ENCODE data around the gene EPB41. TPM values are rescaled to one million over a fixed set of nuclear protein-coding genes. Genes with fewer than 3 reads are reported as not detected.

EPB41 gene
- total and polyA plus RNA-seq, 2 of the 4 experiments (the other 2 are of a cell fraction) = 4.6 to 10.0 TPM

DNA sequence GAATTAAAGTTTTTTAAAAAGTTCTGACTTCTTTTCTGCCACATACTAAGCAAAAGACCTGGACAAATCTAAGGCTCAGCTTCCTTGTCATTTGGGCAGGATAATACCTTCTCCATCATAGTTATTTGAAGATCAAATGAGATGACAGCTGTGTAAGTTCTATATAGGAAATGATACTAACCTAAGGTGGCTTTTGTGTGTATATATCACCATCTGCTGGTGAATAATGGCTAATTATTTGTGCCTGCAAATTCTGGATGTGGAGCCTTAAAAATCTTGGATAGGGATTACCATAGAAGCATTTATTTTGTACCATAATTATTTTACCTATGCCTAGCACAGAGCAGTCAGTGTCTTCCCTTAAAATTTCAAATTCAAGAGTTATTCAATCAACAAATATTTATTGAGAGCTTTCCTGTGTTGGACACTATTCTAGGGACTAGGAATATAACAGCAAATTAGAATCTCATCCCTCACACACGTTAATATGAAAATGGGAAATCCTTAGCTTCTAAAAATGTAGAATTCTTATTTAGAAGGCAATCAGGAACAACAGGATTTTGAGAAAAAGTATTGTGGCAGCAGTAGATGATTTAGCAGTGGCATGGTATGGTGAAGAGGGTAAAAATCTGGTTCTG is 119.6 kb downstream of the EPB41 start:
- in situ Hi-C loops (cut with MboI; ENCODE audit: low sequenced_read_pairs) (loop anchor here (5.0 to 10.0 kb wide), 2 partner anchors 152 to 249 kb away; no protein-coding TSS in a partner anchor), dilution Hi-C loops (cut with HindIII; ENCODE audit: low sequenced_read_pairs, unreplicated experiment) (no loop called here), intact Hi-C loops (cut with micrococcal nuclease) (loop anchor here (1.0 to 10.0 kb wide), 4 partner anchors 152 to 389 kb away; partner anchors contain the start of genes RNU11 and TAF12)
- Histone ChIP-seq H3K27ac (ENCODE audit: insufficient read depth, low read length) (no peak overlapping the region), H4K91ac (ENCODE audit: insufficient read depth, low read depth, low read length) (no peak overlapping the region), H2AK9ac (replicated peaks; ENCODE audit: low read depth, low read length, poor library complexity) (no peak overlapping the region), H2AFZ (replicated peaks; ENCODE audit: low read length, poor library complexity) (no peak overlapping the region), H2BK15ac (ENCODE audit: low read depth, low read length) (no peak overlapping the region), H2BK5ac (ENCODE audit: low read depth, low read length, poor library complexity, severe bottlenecking) (no peak overlapping the region), H3K4me1 (ENCODE audit: control insufficient read depth, insufficient read depth, low read length) (no peaks in the 10 kb centered on the region), H3K79me1 (ENCODE audit: low read depth in 1 of 2, low read length in 2 of 2) (no peaks in the 10 kb centered on the region), H3K9ac (ENCODE audit: low read depth, low read length) (no peak overlapping the region), H3K14ac (replicated peaks; ENCODE audit: low read depth, low read length) (no peak overlapping the region), H3K36me3 (ENCODE audit: control insufficient read depth, insufficient read depth, low read length) (no peaks in the 10 kb centered on the region), H3K4me2 (ENCODE audit: low read depth, low read length) (no peak overlapping the region), H3K4me3 (ENCODE audit: insufficient read depth, low read depth, low read length) (no peak overlapping the region), H3K9me1 (ENCODE audit: insufficient read depth, low read length) (no peaks in the 10 kb centered on the region), H3K18ac (ENCODE audit: low read depth, low read length) (no peak overlapping the region), H2BK120ac (ENCODE audit: low read depth, low read length) (no peak overlapping the region), H2BK20ac (ENCODE audit: low read depth, low read length) (no peak overlapping the region), H4K8ac (ENCODE audit: low read depth in 2 of 2, low read length in 2 of 2) (no peak overlapping the region), H3K9me3 (ENCODE audit: control insufficient read depth, insufficient read depth, low read length) (no peaks in the 10 kb centered on the region), H3K56ac (ENCODE audit: extremely low read depth, insufficient read depth, low read length) (no peak overlapping the region), H3K4ac (ENCODE audit: low read depth, low read length) (no peak overlapping the region), H4K20me1 (ENCODE audit: insufficient read depth, low read length) (no peaks in the 10 kb centered on the region), H2AK5ac (ENCODE audit: low read depth, low read length) (no peak overlapping the region), H3K23ac (ENCODE audit: low read depth, low read length) (no peak overlapping the region), H4K5ac (ENCODE audit: low read depth, low read length) (no peak overlapping the region), H3K27me3 (ENCODE audit: control insufficient read depth, insufficient read depth, low read length) (no peaks in the 10 kb centered on the region)
- POLR2A ChIA-PET (ENCODE audit: unreplicated experiment) = no interaction called here
- DNase-seq = peak; percentile 56
- WGBS, 2 experiments (ENCODE audit: extremely low coverage in 2 of 2, insufficient read length in 1 of 2) = no CpG with 5 or more reads among the region's 1 CpG
- peak; percentile 78 for ATAC-seq (ENCODE audit: low read depth)
- CTCF ChIA-PET = interaction anchor here (0.5 to 9.1 kb wide), 10 partner anchors 10 to 169 kb away, joined by 3 to 133 read pairs (median 6); no protein-coding TSS in a partner anchor
- no TSS peak for BruUV-seq (replicated peaks)
- TF ChIP-seq, protein P1, sequence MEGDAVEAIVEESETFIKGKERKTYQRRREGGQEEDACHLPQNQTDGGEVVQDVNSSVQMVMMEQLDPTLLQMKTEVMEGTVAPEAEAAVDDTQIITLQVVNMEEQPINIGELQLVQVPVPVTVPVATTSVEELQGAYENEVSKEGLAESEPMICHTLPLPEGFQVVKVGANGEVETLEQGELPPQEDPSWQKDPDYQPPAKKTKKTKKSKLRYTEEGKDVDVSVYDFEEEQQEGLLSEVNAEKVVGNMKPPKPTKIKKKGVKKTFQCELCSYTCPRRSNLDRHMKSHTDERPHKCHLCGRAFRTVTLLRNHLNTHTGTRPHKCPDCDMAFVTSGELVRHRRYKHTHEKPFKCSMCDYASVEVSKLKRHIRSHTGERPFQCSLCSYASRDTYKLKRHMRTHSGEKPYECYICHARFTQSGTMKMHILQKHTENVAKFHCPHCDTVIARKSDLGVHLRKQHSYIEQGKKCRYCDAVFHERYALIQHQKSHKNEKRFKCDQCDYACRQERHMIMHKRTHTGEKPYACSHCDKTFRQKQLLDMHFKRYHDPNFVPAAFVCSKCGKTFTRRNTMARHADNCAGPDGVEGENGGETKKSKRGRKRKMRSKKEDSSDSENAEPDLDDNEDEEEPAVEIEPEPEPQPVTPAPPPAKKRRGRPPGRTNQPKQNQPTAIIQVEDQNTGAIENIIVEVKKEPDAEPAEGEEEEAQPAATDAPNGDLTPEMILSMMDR (conservative IDR thresholded peaks at IDR 0.05; ENCODE audit: low read depth, low read length) = peak; percentile 87
- TF ChIP-seq RFX5 (IDR thresholded peaks at IDR 0.05; ENCODE audit: low read depth, low read length) = no peak
- TF ChIP-seq RAD21 (IDR thresholded peaks at IDR 0.05; ENCODE audit: low read length) = peak; percentile 96
- TF ChIP-seq SMC3 (IDR thresholded peaks at IDR 0.05; ENCODE audit: low read depth, low read length) = peak; percentile 98
- TF ChIP-seq, protein P2, sequence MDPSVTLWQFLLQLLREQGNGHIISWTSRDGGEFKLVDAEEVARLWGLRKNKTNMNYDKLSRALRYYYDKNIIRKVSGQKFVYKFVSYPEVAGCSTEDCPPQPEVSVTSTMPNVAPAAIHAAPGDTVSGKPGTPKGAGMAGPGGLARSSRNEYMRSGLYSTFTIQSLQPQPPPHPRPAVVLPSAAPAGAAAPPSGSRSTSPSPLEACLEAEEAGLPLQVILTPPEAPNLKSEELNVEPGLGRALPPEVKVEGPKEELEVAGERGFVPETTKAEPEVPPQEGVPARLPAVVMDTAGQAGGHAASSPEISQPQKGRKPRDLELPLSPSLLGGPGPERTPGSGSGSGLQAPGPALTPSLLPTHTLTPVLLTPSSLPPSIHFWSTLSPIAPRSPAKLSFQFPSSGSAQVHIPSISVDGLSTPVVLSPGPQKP (IDR thresholded peaks at IDR 0.05; ENCODE audit: borderline replicate concordance, low read depth, low read length) = no peak

Data from IMR-90 (cell line).